GM23248 (cell line): ENCODE measurements around the gene EXOC7.

Experiments used
- EZH2 ChIP-seq: fragments of 200-600 bp; sonication (generic); IDR thresholded peaks from 2 replicates; pipeline ENCODE4 v1.6.1; 2018; ENCODE audit warnings: antibody characterized with exemption, mild to moderate bottlenecking; ENCODE audit not compliant: insufficient read depth, poor library complexity, severe bottlenecking
- EZH2phosphoT487 ChIP-seq: fragments of 200-600 bp; sonication (generic); IDR thresholded peaks from 2 replicates; pipeline ENCODE4 v1.6.1; 2018; ENCODE audit warnings: antibody characterized with exemption, moderate library complexity, mild to moderate bottlenecking, low read depth; ENCODE audit not compliant: insufficient read depth

GRCh38 chr17:76149214-76149613 lies 45.6 kb upstream of the EXOC7 start:
- TF ChIP-seq EZH2, result no peak
- no peak for TF ChIP-seq EZH2phosphoT487
